Coronary artery (tissue), 2 donors: ENCODE results near the gene HTR6.

Source experiments
- DNase-seq: peaks from one replicate; pipeline ENCODE4 v3.0.0-alpha.2; 2017; ENCODE audit warnings: low spot score
- H3K27ac ChIP-seq, 2 donors: fragments of 200-600 bp; sonication (generic); one replicate each; pipeline ENCODE4 v1.5.1; 2016 to 2019
- H3K4me3 ChIP-seq: fragments of 200-600 bp; sonication (generic); 2 replicates; pipeline ENCODE4 v1.5.1; 2016; ENCODE audit warnings: mild to moderate bottlenecking, moderate library complexity
- CTCF ChIP-seq: fragments of 200-600 bp; sonication (generic); IDR thresholded peaks from one replicate; pipeline ENCODE4 v1.5.1; 2019; ENCODE audit warnings: antibody characterized with exemption

The HTR6 gene

GRCh38 chr1:19679691-19680090, 15.0 kb downstream of the HTR6 start:
- H3K4me3 ChIP-seq = no peak overlapping the region
- H3K27ac ChIP-seq = no peak overlapping the region
- no peak for DNase-seq
- TF ChIP-seq CTCF = no peak

GRCh38 chr1:19680644-19681043, 16.0 kb downstream of the HTR6 start:
- no peak for TF ChIP-seq CTCF
- H3K4me3 ChIP-seq = no peak overlapping the region
- H3K27ac ChIP-seq = no peak overlapping the region
- DNase-seq = no peak

GRCh38 chr1:19682257-19682656, 17.6 kb downstream of the HTR6 start:
- H3K27ac ChIP-seq = no peak overlapping the region
- no peak overlapping the region for H3K4me3 ChIP-seq
- no peak for DNase-seq
- TF ChIP-seq CTCF = no peak

GRCh38 chr1:19682901-19683300, 18.2 kb downstream of the HTR6 start:
- Histone ChIP-seq H3K27ac (no peak overlapping the region), H3K4me3 (no peak overlapping the region)
- no peak for DNase-seq
- TF ChIP-seq CTCF = no peak

- no peak overlapping the region for H3K27ac ChIP-seq
- no peak for TF ChIP-seq CTCF
- no peak for DNase-seq
- H3K4me3 ChIP-seq = no peak overlapping the region
These were observed 18.7 kb downstream of the HTR6 start for GRCh38 chr1:19683351-19683750.

- TF ChIP-seq CTCF = no peak
These were observed 20.0 kb downstream of the HTR6 start for GRCh38 chr1:19684677-19685076.

GRCh38 chr1:19685994-19686393, 21.3 kb downstream of the HTR6 start:
- Histone ChIP-seq H3K4me3 (no peak overlapping the region), H3K27ac (no peak overlapping the region)
- TF ChIP-seq CTCF = no peak
- DNase-seq = no peak

More at GRCh38 chr1:19684677-19685076, 20.0 kb downstream of the HTR6 start:
- DNase-seq = no peak
- H3K27ac ChIP-seq = no peak overlapping the region
- H3K4me3 ChIP-seq = no peak overlapping the region
